HG03108 (cell line): ENCODE results near the gene HOXA7.

Experiments used
- ATAC-seq: cut with Tn5 transposase; IDR thresholded peaks from one replicate; pipeline ENCODE4 v1.9.1; 2021; ENCODE audit warnings: moderate library complexity; ENCODE audit not compliant: unreplicated experiment

HOXA7 gene

DNA sequence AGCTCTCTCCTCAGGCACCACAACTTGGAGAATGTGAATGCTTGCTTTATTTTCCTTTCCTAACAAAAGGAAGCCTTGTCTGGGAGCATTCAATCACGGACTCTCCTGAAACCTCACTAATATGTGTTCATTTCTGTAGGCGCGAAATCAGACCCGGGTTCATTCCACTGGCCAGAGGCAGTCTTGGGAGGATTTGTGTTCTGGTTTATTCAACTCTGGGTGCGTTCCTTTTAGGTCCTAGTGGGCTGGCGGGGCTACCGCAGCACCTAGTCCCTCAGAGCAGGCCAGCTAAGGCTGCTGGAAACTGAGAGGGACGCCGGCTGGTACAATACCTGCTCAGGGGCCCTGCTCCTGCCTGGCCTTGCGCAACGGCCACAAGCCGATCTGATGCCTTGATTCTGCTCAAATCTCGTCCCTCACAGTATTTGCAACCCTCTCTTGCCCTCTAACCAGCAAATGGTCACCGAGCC is 33.4 kb downstream of the HOXA7 start:
- no peak for ATAC-seq

DNA sequence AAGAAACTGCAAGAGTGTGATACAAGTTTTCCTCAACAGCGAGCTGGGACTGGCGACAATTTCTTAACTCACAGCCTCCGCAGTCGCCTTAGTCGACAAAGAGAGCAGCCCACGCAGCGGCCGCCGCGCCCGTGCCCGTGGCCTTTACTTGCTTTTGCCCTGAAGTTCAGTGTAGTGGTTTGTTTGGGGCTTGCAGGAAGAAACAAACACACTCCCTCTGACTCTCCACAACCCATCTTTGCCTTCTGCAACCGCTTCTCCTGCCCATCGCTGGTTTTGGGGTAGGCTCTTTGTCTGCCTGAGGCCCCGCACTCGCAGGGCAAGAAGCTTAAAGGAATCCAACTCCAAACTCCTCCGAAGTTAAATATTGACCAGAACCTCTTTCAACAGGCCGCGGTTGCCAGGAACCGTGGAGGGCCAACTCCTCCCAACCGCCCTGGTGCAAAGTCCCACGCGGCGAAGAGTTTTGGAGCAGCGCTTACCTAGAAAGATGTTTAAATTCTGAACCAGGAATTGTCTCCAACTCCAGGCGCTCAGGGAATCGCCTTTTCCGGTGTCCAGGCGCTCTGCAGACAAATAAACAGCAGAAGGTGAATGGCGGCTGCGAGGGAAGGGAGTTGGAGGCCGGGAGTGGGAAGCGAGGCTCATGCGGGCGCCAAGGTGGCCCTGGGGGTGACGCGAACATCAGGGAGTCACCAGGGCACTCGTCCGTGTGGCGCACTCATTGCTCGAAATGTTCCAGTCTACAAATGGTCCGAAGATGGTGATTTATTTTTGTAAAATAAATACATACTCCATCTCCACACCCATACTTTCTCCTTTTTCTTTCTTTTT is 34.2 kb downstream of the HOXA7 start:
- no peak for ATAC-seq

DNA sequence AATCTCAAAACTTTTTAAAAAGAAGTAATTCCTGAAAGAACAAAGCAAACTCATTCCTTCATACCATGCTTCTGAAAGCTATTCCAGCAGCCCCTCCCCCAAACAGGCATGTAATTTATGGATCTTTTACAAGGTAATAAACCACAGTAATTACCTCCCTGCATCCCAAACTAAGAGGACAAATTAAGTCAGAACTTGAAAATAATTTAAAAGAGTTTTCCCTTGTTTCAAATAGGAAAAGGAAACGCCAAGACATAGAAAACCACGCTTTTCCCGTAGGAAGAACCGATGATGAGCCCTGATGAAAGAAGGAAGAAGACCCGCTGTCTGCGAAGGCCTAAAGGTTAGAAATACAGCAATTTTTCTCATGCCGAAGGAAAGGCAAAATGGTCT is 34.8 kb downstream of the HOXA7 start:
- no peak for ATAC-seq

DNA sequence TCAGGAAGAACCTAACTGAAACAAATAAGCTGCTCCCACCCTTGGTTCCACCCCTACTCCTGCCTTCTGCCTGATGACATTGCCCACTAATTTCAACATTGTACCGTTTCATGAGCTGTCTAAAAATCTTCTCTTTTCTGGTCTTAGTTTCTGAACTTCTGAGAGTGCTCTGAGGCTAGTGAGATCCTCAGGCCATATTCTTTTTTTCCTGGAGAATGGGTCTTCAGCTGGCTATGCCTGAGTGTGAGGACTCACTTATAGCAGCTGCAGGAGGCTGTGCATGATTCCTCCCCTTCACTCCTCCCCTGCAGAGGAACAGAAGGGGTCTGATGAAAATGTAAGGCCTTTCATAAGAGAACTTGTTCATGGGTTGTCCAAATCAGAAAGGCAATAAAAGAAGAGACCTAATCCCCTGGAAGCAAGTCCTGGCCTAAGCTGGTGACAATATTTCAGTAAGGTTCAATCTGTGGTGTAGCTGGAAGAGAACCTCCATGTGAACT is 37.0 kb downstream of the HOXA7 start:
- no peak for ATAC-seq

DNA sequence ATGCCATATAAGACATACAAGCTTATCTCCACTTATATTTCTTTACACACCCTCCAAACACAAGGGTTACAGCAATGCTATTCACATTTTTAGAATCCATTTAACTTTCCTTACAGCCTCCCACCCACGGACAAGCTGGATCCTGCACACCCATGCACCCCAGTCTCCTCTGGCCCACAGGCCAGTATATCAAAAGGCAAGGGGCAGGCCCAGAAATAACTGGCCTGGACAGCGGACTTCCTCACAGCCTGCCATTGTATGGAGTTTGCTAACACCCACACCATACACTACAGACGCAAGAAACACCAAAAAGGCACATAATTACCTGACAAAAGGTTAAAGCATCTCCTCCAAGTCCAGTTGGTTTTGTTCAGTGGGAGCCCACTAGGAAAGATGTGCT is 37.9 kb downstream of the HOXA7 start:
- ATAC-seq, result no peak

DNA sequence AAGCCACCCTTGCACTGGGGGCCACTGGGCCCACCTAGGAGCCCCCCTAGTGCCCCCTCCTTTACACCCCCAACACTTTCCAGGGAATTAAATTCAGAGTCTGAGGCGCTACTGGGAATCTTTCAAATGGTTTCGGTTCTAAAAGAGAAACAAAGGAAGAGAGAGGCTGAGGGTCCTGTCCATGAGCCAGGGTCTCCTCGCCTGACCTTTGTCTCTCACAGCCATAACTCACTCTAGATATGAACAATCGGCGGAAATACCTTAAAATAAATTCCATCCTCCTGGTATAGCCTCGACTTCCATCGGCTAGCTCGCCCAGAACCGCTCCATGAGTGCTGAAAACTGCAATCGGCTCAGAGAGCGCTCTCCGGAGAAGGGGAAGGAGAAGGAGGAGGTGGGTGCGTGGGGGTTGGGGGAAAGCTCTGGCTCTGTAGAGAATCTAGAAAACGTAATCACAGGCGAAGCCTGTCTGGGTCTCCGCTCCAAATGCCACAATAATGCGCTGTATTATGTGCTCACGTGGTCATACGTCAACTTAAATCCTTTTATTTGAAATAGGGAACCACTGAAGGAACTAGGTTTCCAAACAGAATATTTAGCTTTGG is 38.5 kb downstream of the HOXA7 start:
- no peak for ATAC-seq

DNA sequence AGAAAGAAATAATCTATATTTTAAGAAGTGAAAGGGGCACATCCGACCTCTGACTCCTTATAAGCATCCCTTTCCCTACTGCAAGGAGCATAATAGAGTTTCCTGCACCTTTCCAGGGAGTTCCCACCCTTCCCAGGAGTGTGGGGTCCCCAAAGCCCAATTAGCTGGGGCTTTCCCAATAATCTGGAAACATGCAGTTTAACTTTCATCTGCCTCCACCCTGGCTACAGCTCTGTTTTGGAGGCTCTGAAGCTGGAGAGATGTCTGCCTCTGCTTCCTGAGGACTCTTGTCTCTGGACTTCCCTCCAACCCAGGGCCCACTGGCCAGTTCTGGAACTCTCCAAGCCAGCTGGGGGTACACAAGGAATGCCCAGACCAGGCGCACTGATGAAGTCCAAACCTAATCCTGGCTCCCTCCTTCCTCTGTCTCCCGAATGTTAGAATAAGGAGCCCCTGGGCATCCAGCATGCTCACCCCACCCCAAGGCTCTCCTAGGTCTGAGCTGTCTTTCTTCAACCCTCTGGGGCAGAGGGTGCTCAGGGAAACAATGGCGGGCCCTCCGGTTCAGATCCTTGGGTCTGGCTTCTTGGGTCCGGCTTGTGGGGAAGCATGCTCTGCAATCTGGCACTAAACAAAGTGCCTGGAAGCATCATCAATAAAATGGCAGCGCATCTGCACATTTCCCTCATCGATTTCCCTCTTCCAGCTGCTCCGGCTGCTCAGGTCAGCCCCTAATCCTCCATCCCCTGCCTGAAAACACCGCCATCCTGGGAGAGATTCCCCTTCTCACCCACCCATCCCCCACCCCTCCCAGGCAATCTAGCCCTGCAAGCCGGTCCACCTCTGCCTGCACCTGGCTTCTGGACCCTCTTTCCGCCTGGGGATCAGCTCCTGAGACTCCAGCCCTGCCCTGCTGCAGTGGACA is 39.3 kb downstream of the HOXA7 start:
- no peak for ATAC-seq

DNA sequence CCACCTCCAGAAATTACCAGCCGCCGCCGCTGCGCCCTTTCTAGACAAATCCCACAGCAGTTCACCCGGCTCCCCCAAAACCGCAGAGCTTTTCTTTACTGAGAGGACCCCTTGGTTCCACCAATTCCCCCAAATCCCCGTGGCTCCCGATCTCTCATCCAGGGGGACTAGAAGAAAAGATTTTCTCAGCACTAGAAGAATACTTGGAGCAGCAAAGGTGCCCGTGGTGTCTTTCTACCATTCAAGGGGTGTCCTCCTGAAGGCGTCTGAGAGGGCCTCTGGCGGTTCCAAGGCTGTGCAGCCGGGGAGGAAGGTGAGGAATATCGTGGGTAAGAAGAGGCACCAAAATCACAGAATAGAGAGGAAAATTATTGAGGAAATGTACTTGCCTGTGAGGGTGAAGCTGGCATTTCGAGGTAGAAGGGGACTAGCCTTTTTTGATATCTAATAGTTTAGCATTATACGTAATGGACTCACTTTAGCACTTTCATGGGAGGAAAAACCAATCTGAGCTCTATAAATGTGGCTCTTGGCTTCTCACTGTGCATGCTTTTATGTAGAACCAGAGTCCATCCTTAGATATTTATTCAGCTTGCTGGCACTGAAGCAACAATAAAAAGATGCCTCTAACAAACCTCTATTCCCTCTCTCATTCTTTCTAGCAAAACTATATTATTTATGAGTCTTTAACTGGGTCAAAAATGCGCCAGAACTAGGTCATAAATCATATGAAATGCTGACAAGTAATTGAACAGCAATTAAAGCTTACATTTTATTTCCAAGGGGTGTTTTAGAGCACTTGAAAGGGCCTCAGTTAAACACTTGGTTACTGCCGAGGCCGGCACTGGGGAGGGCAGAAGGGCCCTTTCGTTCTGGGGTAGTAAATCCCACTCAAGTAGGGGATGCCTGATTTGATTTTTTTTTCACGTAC is 40.2 kb downstream of the HOXA7 start:
- ATAC-seq, result no peak

DNA sequence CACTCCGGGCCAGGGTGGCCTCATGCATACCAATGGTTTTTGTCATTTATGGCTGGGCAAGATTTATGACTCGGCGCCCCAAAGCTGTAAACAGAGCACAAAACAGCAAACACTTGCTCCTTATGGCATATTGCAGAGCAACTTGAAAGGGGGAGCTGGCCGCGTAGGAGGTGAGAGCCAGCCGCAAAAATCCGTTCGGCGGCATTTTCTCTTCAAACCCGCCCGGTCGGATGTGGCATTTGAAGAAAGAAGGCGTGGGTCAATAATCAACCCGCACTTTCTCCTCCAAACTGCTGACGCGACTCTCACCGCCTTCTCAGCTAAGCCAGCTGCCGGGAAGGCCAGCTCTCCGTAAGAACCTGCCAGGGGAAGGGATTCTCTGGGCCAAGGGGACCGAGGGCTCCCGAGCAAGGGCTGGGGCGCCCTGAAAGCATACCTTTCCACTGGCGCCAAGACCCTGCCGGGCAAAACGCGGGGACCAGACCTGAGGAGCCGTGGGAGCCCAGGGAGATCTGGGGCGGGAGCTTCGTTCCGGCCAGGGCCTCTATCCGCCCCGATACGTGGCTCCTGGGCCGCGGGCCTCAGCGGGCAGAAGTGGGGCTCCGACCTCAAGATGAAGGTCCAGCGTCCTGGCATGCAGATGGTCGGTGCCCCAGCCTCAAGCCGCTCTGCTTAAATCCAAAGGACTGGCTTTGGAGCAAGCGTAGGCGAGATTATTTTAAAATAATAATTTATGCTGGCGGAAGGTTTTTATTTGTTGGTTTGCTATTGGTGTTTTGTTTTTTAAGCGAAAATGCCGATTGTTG is 41.1 kb downstream of the HOXA7 start:
- ATAC-seq, result no peak

DNA sequence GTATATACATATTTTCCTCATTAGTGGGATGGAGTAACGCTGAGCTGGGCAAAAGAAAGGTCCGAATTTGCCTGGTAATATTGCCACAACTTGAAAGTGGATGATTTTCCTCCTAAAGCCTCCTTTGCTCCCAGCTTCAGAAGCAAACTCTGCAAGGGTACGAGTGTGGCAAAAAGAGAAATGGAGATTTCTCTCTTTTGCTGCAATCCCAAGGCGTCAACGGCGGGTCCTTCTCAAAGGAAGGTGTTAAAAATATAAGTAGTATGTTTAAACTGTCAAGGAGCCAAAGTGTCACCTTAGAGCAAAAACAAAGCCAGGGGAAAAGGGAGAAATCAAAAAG is 41.6 kb downstream of the HOXA7 start:
- ATAC-seq, result no peak

DNA sequence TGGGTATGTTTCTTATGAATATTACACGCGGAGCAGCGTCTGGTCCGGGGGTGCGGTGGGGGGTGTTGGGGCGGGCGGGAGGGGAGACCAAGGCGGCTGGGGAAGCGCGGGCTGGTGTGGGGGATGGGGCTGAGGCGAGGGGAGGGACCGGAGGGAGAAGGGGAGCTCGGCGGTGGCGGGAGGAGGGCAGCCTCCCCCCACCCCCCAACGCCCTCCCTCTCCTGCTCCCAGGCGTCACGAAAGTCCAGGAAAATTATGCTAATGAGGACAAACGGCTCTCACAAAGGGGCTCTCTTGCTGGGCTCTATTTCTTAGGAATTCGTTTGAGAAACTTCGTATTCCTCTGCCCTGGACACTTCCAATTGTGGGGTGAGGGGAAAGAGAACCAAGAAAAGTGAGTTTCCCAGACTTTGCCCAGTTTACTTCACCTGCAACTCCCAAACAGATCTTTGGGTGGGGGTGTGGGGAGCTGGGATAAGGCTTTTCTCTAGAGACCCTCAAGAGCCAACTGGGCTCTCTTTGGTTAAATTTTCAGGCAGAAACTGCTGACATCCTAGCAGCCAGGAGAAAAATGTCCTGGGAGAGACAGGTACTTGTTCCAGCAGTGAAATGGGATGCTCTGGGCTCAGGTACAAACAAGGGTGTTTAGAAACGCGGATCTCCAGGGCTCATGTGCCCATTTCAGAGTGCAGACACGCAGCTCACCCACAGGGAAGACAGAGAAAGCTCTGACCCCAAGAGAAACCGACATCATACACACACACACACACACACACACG is 42.3 kb downstream of the HOXA7 start:
- no peak for ATAC-seq

DNA sequence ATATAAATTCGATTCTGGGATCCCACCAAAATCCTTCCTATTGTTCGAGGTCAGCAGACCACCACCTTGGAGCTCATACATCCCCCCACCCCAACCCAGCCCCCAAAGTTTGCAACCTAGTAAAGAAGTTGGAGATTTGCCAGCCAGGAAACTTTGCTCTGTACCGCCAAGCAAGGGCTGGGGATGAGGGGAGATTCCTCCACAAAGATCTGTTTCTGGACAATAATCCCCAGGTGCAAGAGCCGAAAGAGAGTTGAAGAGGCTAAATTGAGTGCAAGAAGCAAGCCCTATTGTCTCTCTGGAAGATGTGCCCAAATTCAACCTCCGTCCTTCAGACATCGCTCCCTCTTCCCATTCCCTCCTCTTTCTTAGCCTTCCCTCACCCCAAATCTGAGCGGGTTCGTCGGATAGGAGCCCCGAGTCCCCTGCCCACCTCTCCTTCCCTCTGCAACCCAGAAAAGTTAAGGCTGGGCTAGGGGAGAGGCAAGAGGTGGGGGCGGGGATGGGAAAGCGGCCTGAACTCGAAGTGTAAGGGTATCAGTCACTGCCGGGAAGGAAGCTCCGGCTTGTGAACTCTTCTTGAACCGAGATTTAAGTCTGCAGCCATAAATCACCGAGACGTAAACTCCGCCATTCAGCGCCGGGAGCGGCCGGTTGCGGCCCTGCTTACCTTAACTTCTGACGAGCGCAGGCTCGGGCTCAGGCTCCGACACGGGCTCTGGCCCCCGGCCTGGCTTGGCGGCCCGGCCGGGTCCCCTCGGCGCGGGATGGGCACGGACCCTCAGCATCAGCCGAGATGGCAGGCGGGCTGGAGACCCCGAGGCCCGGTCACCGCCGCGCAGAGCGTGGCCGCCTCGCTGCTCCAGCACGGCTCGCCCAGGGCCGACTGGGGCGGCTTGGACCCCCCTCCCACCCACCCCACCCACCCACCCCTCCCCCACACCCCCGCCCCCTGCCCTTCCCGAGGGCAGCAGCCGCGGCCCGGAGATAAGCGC is 43.2 kb downstream of the HOXA7 start:
- no peak for ATAC-seq

DNA sequence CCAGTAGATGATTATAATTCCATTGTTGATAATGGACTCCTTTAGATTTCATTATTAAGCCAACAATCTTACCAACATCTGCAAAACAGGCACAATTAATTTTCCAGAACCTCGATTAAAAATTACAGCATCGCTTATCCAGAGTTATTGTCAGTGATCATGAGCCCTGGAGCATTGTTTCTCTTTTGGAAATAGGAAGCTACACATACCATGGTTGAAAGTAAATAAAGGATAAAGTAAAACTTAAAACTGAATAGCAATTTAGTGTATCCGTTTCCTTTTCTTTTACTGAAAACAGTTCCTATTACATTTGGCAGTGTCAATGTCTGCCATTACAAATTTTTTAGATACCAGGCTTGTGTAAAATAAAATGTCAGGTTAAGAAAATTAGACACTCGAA is 44.1 kb downstream of the HOXA7 start:
- ATAC-seq, result no peak

DNA sequence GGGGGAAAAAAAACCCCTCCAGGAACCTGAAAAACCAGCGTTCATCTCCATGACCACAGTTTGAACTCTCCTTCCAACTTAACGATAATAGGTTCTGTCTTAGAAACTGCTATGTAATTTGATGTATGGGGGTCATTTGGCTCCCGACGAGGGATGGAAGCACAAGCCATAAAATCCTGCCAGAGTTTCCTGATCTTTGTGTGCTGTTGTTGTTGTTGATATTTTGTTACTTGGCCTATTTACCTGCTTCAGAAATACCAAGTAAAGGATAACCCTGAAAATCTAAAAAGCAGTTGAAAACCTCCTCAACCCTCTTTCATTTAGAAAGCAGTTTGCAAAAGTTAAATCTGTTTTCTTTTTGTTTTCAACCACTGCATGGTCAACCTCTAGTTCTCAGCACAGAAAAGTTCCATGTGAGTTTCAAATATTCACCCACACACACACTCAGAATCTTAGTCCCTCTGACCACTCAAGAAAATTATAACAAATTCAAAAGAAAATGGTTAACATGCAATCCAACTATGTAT is 44.7 kb downstream of the HOXA7 start:
- ATAC-seq, result no peak

DNA sequence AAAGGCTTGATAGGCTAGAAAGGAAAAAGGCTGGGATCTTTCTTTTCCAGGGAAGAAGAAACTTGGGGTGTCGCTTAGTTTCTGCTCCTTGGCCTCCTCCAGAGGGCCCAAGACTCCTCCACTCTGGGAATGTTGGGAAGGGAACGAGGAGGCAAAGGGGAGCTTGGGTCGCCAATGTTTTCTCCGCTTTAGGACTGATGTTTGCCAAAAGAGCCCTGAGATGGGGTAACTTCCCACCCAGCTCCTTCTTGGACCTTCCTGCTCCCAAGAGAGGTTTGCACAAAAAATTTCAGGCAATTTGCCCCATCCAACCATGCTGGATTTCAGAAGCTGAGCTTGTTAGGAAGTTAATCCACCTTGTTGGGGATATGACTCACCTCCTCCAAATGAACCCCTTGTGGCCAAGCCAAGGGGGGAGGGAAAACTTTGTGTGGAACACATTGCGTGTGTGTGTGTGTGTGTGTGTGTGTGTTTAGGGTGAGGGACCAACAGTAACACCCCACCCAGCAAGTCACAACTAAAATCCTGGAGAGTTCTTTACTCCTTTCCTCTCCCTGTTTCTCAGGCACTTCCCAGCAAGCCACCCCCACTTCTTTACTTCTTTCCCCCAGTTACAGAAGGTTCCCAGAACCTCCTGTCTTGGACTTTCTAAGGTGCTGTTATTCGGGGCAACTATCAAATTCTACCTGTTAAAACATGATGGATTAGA is 45.3 kb downstream of the HOXA7 start:
- no peak for ATAC-seq

DNA sequence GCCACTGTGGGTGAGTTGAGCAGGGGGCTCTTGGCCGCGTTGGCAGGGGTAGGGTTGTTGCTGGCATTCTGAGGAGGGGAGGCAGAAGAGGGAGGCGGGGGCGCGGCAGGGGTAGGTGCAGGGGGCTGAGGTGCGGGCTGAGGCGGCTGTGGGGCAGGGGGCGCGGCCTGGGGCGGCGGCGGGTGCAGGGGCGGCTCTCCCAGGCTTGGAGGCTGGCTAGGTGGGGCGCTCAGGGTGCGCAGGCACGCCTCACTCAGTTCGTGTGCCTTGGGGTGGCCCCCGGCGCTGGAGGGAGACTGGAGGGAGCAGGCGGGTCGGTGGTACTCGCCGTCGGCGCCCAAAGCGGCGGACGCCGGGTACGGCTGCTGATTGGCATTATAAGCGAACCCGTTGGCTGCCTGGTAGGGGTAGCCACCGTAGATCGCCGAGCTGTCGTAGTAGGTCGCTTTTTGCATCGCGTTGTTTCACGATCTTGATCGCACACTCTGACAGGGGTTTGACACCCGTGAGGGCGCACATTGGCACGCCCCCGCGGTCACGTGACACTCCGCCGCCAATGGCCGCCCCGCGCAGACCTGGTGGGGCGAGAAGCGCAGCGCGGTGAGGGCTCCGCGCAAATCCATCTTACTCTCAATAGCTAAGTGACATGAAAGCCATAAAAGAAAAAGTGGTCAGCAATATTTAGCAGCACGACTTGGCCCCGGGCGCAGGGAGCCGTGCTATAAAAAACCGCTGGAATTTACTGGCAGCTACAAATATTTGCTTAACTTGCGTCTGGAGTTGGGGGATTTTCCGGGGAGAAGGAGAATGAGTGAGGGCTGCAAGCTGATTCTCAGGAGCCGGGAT is 46.1 kb downstream of the HOXA7 start:
- ATAC-seq, result no peak
